Gastrocnemius medialis (tissue), 4 donors: ENCODE results near the gene ATRIP.

ENCODE experiments used
- CTCF ChIP-seq, 5 experiments: fragments of 450-650 bp in 3 of 5; fragments of 200-600 bp in 2 of 5; sonication (generic) in 2 of 5; IDR thresholded peaks in 4 of 5; conservative IDR thresholded peaks in 1 of 5; 1 replicate in 4 of 5; 2 replicates in 1 of 5; pipeline ENCODE4 v1.5.1; 2016 to 2019; ENCODE audit warnings: antibody characterized with exemption in 5 of 5, mild to moderate bottlenecking in 3 of 5, moderate library complexity in 3 of 5
- POLR2A ChIP-seq, 2 donors: fragments of 450-650 bp; IDR thresholded peaks; one replicate each; pipeline ENCODE4 v1.6.1; 2017; ENCODE audit warnings: antibody characterized with exemption in 2 of 2, mild to moderate bottlenecking in 2 of 2, moderate library complexity in 2 of 2

- TF ChIP-seq CTCF (IDR thresholded peaks at IDR 0.05 in 4 of 5, conservative IDR thresholded peaks at IDR 0.05 in 1 of 5) (no peak), POLR2A (IDR thresholded peaks at IDR 0.05) (no peak)
These were observed 8.7 kb upstream of the ATRIP start for GRCh38 chr3:48437812-48438211.
